Panc1 (cell line): ENCODE measurements around the gene POU2F2.

Source experiments
- CTCF ChIP-seq: fragments of 450-650 bp; IDR thresholded peaks from 2 replicates; pipeline ENCODE4 v1.5.1; 2017; ENCODE audit warnings: mild to moderate bottlenecking
- POLR2AphosphoS5 ChIP-seq: IDR thresholded peaks from 2 replicates; pipeline ENCODE4 v1.6.1; 2012; ENCODE audit warnings: mild to moderate bottlenecking, low read depth, low read length, moderate library complexity

GRCh38 chr19:42105368-42105767, 26.9 kb downstream of the POU2F2 start:
- TF ChIP-seq CTCF (no peak), POLR2AphosphoS5 (no peak)
